CD4-positive, alpha-beta T cell treated with Interleukin-1 beta for 1 hour (primary cell): ENCODE measurements around the gene MBNL3.
"Not testable (repeated sequence)": the region's sequence is repeated elsewhere in the genome, so short reads cannot be mapped to it uniquely, and the experiment has no call there.

Source experiments
- DNase-seq, 2 donors: peaks; one replicate each; pipeline ENCODE4 v3.0.0-alpha.2; 2020 to 2022

Gene MBNL3

DNA sequence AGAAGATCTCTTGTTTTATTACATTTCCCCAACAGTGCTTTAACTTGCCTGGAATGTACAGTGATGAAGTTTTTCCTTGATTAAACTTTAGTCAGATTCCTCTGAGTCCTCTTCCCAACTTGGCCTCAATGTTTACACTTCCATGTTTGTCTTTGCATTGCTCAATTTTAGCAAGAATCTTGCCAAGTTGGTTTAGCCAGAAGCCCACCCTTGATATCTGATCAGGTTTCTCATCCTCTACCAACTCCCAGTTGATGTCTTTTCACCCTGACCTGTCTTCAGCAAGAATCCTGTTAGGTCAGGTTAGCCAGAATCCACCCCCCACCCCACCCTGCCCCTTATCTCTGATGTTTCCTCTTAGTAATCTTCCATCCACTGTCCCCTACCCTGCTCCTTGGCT lies 120.9 kb downstream of the MBNL3 start:
- no peak for DNase-seq

DNA sequence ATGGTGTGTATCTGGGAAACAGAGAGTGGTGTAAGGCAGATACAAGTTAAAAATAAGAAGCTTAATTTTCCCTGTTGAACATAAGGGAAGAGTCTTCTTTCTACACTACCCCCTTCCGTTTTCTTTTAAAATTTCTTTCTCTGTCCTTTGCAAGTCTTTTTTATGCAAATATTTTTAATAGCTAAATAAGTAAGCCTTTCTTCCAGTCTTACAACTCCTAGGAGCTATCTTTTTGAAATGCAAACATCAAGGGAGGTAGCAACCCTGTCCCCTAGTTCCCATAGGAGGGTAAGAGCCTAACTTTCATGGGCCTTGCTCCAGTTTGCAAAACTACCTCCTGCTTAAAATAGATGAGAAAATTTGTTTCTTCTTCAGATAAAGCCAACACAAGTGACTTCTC lies 121.5 kb downstream of the MBNL3 start:
- no peak for DNase-seq

- no peak for DNase-seq
These were observed 123.3 kb downstream of the MBNL3 start for GRCh38 chrX:132365490-132365889.

GRCh38 chrX:132364313-132364712 lies 124.5 kb downstream of the MBNL3 start:
- no peak for DNase-seq

DNA sequence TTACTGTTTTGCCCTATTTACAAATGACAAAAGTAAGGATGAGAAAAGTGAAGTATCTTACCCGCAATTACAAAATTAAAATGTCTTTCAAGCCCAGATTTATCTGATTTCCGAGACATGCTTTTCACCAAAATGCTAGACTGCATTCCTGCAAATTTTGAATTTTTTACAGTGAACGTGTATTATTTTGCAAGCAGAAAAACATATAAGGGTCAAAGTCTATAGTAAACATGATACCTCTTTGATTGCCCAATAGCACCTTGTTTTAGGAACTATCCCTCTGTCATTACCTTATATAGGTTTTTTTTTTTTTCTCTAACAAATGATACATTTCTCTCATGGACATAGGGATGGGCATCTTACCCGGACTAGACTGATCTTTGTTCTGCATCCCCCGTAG lies 135.4 kb downstream of the MBNL3 start:
- no peak for DNase-seq

DNA sequence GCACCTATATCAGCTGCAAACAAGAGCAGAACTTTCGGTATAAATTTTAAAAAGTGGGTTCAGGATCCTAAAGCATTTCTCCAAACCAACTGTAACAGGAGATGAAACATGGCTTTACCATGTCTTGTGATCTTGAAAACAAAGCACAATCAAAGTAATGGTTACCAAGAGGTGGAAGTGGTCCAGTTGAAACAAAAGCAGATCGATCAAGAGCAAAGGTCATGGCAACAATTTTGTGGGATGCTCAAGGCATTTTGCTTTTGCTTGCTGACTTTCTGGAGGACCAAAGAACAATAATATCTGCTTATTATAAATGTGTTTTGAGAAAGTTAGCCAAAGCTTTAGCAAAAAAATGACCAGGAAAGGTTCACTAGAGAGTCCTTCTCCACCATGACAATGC lies 152.7 kb downstream of the MBNL3 start:
- no peak for DNase-seq

DNA sequence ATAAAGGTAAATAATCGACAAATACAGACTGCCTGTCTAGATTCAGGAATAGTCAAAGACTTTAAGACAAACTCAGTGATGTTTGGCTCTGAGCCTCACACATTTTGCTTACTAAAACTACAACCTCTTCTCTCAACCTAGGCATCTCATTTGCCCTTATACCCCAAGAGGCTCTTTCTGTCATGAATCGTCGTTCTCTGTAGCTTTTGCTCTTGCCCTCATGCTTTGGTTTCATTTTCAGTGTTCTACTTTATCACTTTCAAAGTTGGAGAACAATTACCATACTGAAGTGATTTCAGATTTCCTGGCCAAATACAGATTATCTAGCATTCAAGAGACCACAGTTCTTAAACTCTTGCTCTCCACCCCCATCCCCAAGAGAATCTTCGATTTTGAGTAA lies 155.5 kb downstream of the MBNL3 start:
- DNase-seq = no peak

GRCh38 chrX:132331532-132331931 lies 157.3 kb downstream of the MBNL3 start:
- DNase-seq = no peak

- DNase-seq = no peak
These were observed 157.8 kb downstream of the MBNL3 start for GRCh38 chrX:132331000-132331399.

DNA sequence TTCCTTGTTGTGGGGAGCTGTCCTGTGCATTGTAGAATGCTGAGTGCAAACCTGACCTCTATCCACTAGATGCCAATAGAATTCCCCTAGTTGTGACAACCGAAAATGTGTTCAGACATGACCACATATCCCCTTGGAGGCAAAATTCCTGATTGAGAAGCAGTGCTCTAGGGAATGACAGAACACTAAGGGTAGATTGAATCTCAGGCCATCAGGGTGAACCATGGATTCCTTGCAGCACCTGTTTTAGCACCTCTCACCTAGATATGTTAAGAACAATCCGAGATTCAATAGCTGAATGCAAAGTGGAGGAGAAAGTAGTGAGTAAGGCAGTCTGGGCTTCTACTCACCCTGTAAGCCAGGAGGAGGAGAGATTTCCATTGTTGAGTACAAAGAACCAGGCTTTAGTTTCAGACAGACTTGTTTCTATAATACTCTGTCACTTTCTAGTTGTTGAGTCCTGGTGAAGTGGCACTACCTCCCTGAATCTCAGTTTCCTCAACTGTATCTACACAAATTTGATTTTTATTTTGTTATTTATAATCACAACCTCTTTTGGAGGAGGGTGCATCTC lies 158.6 kb downstream of the MBNL3 start:
- no peak for DNase-seq

DNA sequence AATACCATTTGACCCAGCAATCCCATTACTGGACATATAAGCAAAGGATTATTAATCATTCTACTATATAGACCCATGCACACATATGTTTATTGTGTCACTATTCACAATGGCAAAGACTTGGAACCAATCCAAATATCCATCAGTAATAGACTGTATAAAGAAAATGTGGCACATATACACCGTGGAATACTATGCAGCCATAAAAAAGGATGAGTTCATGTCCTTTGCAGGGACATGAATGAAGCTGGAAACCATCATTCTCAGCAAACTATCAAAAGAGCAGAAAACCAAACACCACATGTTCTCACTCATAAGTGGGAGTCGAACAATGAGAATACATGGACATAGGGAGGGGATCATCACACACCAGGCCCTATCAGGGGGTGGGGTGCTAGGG lies 161.9 kb downstream of the MBNL3 start:
- DNase-seq = not testable (repeated sequence)
